HuH-7 (cell line): ENCODE data around the gene TMEM272.
A peak's percentile ranks its signal among the peaks of the same experiment; 100 is the strongest.

ENCODE experiments used
- DNase-seq: peaks from one replicate; pipeline ENCODE4 v3.0.0; 2011; ENCODE audit warnings: low spot score

Gene TMEM272

GRCh38 chr13:51844862-51845573 is at the start of gene TMEM272:
Gene TMEM272 (minus strand): TSS chr13:51845177. CDS start chr13:51838530, 6,647 bp downstream.
- peak; percentile 71 for DNase-seq

GRCh38 chr13:51894239-51894638 is 49.3 kb upstream of the TMEM272 start:
- DNase-seq = no peak

GRCh38 chr13:51892657-51893056 is 47.7 kb upstream of the TMEM272 start:
- no peak for DNase-seq

- DNase-seq = no peak
Observed at GRCh38 chr13:51887468-51887867, 42.5 kb upstream of the TMEM272 start.

GRCh38 chr13:51885651-51886050 is 40.7 kb upstream of the TMEM272 start:
- DNase-seq = no peak

GRCh38 chr13:51883226-51883600 is 38.2 kb upstream of the TMEM272 start:
- DNase-seq = no peak

GRCh38 chr13:51882570-51883225 is 37.7 kb upstream of the TMEM272 start:
- no peak for DNase-seq

- no peak for DNase-seq
Observed at GRCh38 chr13:51881296-51881695, 36.3 kb upstream of the TMEM272 start.

GRCh38 chr13:51879133-51879532 is 34.2 kb upstream of the TMEM272 start:
- no peak for DNase-seq

GRCh38 chr13:51874651-51875050 is 29.7 kb upstream of the TMEM272 start:
- DNase-seq = no peak

- no peak for DNase-seq
Observed at GRCh38 chr13:51873837-51874236, 28.9 kb upstream of the TMEM272 start.

GRCh38 chr13:51873117-51873798 is 28.3 kb upstream of the TMEM272 start:
- DNase-seq = no peak

- DNase-seq = no peak
Observed at GRCh38 chr13:51870616-51871015, 25.6 kb upstream of the TMEM272 start.

GRCh38 chr13:51869916-51870315 is 24.9 kb upstream of the TMEM272 start:
- no peak for DNase-seq

GRCh38 chr13:51867062-51867461 is 22.1 kb upstream of the TMEM272 start:
- no peak for DNase-seq

GRCh38 chr13:51865838-51866237 is 20.9 kb upstream of the TMEM272 start:
- DNase-seq = no peak

- DNase-seq = no peak
Observed at GRCh38 chr13:51862957-51863356, 18.0 kb upstream of the TMEM272 start.

GRCh38 chr13:51861723-51862300 is 16.8 kb upstream of the TMEM272 start, which contains the start of gene CCDC70:
Gene CCDC70 (plus strand): TSS chr13:51861969. CDS start chr13:51865412, 3,443 bp downstream.
- no peak for DNase-seq

GRCh38 chr13:51858433-51859247 is 13.7 kb upstream of the TMEM272 start:
- no peak for DNase-seq

- DNase-seq = no peak
Observed at GRCh38 chr13:51856998-51857397, 12.0 kb upstream of the TMEM272 start.

- no peak for DNase-seq
Observed at GRCh38 chr13:51856027-51856736, 11.2 kb upstream of the TMEM272 start.
